ENCODE data around the gene DDX39A.

DNA sequence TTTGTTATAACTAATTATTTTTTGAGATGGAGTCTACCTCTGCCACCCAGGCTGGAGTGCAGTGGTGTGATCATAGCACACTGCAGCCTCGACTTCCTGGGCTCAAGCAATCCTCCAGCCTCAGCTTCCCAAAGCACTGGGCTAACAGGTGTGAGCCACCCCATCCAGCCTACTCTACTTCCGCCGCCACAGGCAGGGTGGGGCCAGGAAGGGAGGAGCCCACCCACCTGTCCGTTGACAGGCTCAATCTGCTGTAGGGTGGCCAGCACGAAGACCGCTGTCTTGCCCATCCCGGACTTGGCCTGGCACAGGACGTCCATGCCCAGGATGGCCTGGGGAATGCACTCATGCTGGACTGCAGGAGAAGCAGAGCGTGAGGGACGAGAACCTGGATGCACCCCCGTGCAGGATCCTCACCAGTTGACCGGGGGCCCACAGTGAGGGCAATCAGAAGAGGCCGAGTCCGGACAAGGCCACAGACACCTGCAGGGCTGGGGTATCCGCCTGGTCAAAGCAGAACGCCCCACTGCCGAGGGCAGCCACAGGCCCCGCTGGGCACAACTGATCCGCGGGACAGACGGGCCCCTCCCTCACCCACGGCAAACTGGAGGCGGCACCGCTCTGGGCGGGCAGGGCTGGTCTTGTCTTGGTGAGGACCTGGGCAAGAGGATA lies 6.7 kb downstream of the DDX39A start:
- TF ChIP-seq, protein P1, sequence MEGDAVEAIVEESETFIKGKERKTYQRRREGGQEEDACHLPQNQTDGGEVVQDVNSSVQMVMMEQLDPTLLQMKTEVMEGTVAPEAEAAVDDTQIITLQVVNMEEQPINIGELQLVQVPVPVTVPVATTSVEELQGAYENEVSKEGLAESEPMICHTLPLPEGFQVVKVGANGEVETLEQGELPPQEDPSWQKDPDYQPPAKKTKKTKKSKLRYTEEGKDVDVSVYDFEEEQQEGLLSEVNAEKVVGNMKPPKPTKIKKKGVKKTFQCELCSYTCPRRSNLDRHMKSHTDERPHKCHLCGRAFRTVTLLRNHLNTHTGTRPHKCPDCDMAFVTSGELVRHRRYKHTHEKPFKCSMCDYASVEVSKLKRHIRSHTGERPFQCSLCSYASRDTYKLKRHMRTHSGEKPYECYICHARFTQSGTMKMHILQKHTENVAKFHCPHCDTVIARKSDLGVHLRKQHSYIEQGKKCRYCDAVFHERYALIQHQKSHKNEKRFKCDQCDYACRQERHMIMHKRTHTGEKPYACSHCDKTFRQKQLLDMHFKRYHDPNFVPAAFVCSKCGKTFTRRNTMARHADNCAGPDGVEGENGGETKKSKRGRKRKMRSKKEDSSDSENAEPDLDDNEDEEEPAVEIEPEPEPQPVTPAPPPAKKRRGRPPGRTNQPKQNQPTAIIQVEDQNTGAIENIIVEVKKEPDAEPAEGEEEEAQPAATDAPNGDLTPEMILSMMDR (IDR thresholded peaks at IDR 0.05): no peak
- TF ChIP-seq POLR2A (IDR thresholded peaks at IDR 0.05): no peak

All from esophagus squamous epithelium (tissue), 4 donors.